ENCODE results near the gene CASR.

- TF ChIP-seq CTCF (IDR thresholded peaks at IDR 0.05) (no peak), POLR2A (IDR thresholded peaks at IDR 0.05) (no peak)
Observed at GRCh38 chr3:122318620-122319019, 135.2 kb downstream of the CASR start.
